Measurements from ENCODE around the gene PIWIL1.

The PIWIL1 gene

DNA sequence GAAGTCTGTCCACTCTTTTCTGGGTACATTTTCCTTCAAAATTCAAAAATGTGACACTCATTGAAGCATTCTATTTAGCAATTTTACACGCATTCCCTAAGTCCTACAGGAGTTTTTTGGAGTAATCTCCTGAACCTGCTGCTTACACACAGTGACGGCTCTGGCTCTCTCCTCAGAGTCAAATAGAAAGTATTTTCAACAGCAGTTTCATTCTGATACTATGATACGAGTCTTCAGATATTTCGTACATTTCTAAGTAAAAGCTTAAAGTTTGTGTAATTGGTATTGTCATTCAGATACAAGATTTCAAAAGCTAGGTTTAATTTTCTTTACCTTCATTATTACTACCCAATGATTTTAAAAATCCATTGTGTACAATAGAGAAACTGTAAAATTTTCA lies 36.4 kb downstream of the PIWIL1 start:
- DNase-seq (ENCODE audit: low read depth), result no peak

DNA sequence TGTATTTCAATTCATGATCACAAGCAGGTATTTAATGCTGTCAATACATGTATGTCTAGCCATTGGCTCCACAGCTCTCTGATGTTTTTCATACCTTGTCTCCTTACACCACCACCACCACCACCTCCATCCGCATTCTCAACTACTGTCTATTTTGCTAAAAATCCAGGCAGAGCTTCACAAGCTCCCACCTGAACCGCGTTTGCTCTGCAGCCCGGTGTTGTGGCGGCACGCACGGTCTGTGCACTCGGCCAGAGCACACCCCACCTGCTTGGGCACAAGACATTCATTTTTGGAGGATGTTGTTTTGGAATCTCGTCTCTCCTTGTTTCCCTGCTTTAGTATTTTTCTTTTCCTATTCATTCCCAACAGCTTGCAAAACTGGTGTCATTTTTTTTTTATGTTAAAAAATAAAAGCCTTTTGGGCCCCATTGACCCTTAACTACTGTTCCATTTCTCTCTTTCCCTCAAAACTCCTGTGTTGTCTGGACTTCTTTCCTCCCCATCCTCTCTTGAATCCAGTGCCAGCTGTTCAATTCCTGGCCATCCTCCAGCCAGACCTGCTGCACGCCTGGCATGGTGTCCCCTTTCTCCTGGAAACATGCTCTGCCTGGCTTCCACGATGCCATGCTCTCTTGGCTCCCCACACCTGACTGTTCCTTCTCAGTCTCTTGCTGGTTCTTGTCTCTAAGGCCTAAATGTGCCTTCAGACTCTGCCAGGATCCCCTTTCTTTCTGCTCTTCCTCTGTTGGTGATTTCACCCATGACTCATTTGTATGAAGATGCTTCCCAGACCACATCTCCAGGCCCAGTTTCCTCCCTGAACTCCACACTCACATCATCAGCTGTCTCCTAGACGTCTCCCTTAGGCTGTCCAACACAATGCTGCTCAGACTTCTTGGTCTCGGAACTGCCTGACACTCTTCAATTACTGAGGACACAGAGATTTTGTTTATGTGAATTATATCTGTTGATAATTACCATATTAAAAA lies 37.9 kb downstream of the PIWIL1 start:
- DNase-seq (ENCODE audit: low read depth), result no peak

DNA sequence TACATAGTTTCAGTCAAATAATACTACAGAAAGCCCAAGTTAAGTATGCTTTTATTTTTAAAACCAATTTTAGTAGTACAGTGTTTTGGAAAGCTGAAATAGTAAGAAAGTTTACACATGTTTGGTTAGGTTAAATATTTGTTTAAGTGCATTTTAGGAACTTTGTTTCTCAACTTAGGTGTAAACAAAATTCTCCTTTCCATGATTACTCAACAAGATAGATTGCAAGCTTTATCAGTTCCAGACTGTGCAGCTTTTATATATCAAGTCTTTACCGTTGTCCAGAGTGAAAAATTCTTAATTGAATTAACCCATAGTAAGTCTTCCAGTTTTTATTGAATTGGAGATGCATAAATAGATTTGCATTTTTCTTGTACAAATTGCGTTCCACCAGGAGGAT lies 45.1 kb downstream of the PIWIL1 start:
- no peak for DNase-seq (ENCODE audit: low read depth)

DNA sequence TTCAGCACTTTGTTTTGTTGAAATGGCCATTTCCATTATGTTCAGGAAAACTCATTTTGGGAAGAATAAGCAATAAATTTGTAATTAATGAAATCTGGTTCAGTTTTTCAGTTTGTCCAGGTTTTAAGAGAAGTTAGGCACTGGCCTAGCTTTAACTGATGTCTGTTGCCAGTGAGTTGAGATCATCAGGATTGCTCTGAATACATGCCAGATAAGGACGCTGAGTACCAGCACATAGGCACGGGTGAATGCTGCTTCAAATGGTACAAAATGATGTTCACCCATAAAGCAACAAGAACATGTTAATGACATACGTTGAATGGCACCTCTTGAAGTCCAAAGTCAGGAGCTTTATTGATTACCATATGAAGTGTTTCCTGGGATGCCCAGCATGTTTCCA lies 46.5 kb downstream of the PIWIL1 start:
- no peak for DNase-seq (ENCODE audit: low read depth)

DNA sequence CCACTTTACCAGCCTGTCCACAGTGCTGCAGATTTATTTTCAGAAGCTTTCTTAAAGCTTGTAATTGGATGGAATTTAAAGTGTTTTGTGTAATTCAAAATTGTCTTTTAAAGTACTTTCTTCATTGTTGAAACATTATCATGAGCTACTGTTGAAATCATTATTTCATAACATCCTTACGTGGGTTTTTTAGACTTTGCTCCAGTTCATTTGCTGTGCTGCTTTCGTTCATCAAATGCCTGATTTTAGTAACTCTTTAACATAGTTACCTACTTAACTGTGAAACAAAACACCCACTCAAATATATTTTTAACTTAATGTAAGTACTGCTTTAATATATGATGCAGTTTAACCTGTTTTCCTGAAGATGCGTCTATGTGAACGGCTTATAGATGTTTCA lies 47.5 kb downstream of the PIWIL1 start:
- no peak for DNase-seq (ENCODE audit: low read depth)

DNA sequence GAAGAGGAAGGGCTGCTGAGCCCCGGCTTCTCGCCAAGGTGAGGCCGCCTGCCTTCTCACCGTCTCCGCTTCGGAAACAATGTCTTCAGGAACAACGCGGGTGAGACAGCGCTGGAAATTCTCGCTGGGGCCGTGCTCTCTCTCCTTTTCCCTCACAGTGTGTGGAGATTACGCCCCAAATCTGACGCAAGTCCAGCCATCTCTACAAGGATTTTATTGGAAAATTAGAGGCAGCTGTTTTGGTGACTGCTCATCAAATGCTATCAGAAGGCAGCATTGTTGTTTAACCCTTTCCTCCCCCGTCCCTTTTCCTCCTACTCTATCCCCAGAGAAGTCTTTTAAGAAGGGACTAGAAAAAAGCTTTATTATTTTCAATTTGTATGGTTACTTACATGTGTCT lies 53.5 kb downstream of the PIWIL1 start:
- DNase-seq (ENCODE audit: low read depth), result no peak

GRCh38 chr12:130394906-130395305 lies 57.2 kb downstream of the PIWIL1 start:
- no peak for DNase-seq (ENCODE audit: low read depth)

DNA sequence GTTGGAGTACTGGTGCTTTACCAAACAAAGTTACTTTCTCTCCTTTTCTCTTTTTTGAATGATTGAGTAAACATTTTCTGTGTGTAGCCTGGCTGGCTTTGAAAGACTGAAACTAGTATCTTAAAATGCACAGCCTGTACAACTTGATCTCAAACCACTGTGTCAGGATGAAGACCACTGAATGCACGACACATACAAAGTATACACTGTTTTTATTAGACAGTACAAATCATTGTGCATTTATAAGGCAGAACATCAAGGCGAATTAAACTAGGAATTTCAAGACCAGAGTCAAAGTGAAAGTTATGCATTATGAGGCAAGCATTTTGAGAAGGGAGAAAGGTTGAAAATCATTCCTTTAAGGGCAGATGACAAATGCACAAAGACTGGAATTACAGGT lies 59.0 kb downstream of the PIWIL1 start:
- DNase-seq (ENCODE audit: low read depth), result no peak

- DNase-seq (ENCODE audit: low read depth), result no peak
Measured at GRCh38 chr12:130398100-130398848, 60.6 kb downstream of the PIWIL1 start.

DNA sequence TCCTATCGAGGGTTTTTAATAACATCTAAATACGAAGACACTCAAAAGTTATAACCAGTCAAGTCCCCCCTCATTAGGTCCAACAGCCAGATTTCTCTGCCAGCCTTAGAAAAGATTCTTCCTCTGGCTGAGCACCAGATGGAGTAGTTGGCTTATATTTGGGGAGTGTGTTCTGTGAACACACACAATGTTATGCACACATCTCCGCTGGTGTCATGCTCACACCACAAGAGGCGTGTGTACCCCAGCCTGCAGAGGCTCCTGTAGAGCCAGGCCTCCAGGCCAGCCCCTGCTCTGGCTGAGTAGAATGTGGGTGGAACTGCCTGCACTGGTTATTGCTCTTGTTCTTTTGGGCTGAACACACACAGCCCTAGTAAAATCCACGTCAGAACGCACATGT lies 64.0 kb downstream of the PIWIL1 start:
- no peak for DNase-seq (ENCODE audit: low read depth)

GRCh38 chr12:130405332-130405731 lies 67.6 kb downstream of the PIWIL1 start:
- no peak for DNase-seq (ENCODE audit: low read depth)

- DNase-seq (ENCODE audit: low read depth), result no peak
Measured at GRCh38 chr12:130412384-130412783, 74.7 kb downstream of the PIWIL1 start.

GRCh38 chr12:130413909-130414308 lies 76.2 kb downstream of the PIWIL1 start:
- DNase-seq (ENCODE audit: low read depth), result no peak

GRCh38 chr12:130414381-130414780 lies 76.7 kb downstream of the PIWIL1 start:
- no peak for DNase-seq (ENCODE audit: low read depth)

GRCh38 chr12:130418251-130418650 lies 80.6 kb downstream of the PIWIL1 start:
- DNase-seq (ENCODE audit: low read depth), result no peak

DNA sequence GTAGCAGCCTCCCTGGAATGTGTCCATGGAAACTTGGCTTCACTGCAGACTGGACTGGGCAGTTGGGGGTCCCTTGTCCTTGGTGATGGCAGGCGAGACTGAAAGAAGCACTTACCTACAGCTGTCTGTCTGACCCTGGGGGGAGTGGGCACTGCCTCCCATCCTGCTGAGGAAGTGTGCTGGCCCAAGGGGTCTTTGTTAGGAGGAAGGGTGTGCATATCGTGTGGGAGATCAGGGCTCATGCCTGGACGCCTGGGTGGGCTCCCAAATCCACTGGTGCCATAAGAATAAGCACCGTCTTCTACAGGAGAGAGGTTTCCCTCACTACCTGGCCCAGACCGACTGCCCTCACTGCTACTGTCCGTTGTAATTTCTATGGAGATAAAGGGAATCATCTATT lies 81.4 kb downstream of the PIWIL1 start:
- no peak for DNase-seq (ENCODE audit: low read depth)

GRCh38 chr12:130420071-130420470 lies 82.4 kb downstream of the PIWIL1 start:
- DNase-seq (ENCODE audit: low read depth), result no peak

- no peak for DNase-seq (ENCODE audit: low read depth)
Measured at GRCh38 chr12:130421896-130422295, 84.2 kb downstream of the PIWIL1 start.

Measured in fibroblast of the conjunctiva (primary cell).